ENCODE data around the gene RGS12. TPM values are rescaled to one million over a fixed set of nuclear protein-coding genes. Genes with fewer than 3 reads are reported as not detected.

Gene RGS12
- total RNA-seq, 1 donor from 2014 or later, result 116 TPM

DNA sequence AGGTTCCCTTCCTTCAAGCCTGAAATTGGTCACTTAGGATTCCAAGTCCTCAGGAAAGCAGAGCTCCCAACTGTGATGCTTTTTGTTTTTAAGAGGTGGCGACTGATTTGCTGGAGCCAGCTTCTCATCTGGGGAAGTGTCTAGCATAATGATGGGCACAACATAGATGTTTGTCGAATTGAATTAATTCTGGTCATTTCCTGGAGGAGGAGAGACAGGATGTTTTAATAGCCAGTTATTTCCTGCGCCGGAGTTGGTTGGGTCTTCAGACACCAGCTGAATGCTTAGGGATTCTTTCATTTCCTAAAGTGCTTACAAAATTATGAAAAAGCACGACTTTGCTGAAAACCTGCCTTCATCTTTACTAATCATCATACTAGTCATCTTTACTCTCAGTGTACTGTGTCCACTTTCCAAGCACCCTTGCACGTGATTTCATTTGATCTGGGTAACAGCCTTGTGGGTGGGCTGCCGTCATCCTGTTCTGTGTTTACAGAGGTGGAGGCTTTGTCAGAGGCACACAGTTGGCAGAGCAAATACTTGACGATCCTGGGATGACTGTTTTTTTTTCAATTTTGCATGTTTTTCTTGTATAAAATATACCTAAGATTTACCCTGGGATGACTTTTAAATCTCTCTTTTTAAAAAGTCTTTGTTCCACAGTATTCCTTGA is 49.5 kb downstream of the RGS12 start:
- DNase-seq (ENCODE audit: low spot score), result no peak
- Mint-ChIP-seq H3K9me3 (ENCODE audit: unreplicated experiment) (no peaks in the 10 kb centered on the region), H3K4me3 (ENCODE audit: unreplicated experiment) (no peak overlapping the region), H3K4me1 (ENCODE audit: unreplicated experiment) (peaks cover 27% of the 10 kb centered on the region), H3K27me3 (ENCODE audit: unreplicated experiment) (peaks cover 3% of the 10 kb centered on the region), H3K27ac (ENCODE audit: unreplicated experiment) (peak overlapping the region; percentile 89), H3K36me3 (ENCODE audit: low read depth, unreplicated experiment) (peaks cover 25% of the 10 kb centered on the region)
- TF ChIP-seq, protein P1, sequence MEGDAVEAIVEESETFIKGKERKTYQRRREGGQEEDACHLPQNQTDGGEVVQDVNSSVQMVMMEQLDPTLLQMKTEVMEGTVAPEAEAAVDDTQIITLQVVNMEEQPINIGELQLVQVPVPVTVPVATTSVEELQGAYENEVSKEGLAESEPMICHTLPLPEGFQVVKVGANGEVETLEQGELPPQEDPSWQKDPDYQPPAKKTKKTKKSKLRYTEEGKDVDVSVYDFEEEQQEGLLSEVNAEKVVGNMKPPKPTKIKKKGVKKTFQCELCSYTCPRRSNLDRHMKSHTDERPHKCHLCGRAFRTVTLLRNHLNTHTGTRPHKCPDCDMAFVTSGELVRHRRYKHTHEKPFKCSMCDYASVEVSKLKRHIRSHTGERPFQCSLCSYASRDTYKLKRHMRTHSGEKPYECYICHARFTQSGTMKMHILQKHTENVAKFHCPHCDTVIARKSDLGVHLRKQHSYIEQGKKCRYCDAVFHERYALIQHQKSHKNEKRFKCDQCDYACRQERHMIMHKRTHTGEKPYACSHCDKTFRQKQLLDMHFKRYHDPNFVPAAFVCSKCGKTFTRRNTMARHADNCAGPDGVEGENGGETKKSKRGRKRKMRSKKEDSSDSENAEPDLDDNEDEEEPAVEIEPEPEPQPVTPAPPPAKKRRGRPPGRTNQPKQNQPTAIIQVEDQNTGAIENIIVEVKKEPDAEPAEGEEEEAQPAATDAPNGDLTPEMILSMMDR (IDR thresholded peaks at IDR 0.05; ENCODE audit: unreplicated experiment), result no peak

Other genes with a start within 250 kb of the RGS12 start
- not detected for gene HTT-AS, start 218.5 kb upstream of the RGS12 start, total RNA-seq (ENCODE audit: unreplicated experiment)
- 62.4 TPM for gene HTT, start 218.3 kb upstream of the RGS12 start, total RNA-seq (ENCODE audit: unreplicated experiment)
- gene MSANTD1, start 43.9 kb upstream of the RGS12 start, total RNA-seq (ENCODE audit: unreplicated experiment), result 0.97 TPM
- 2.4 TPM for gene HGFAC, start 148.9 kb downstream of the RGS12 start, total RNA-seq (ENCODE audit: unreplicated experiment)
- gene DOK7, start 170.3 kb downstream of the RGS12 start, total RNA-seq (ENCODE audit: unreplicated experiment), result 0.69 TPM
- 92.2 TPM for gene LRPAP1, start 239.4 kb downstream of the RGS12 start, total RNA-seq (ENCODE audit: unreplicated experiment)